Measurements from ENCODE around the gene PSME1. TPM values are rescaled to one million over a fixed set of nuclear protein-coding genes. Genes with fewer than 3 reads are reported as not detected.

The PSME1 gene
- total and polyA plus RNA-seq, 7 donors, result 49.2 to 122 (median 92.6) TPM

DNA sequence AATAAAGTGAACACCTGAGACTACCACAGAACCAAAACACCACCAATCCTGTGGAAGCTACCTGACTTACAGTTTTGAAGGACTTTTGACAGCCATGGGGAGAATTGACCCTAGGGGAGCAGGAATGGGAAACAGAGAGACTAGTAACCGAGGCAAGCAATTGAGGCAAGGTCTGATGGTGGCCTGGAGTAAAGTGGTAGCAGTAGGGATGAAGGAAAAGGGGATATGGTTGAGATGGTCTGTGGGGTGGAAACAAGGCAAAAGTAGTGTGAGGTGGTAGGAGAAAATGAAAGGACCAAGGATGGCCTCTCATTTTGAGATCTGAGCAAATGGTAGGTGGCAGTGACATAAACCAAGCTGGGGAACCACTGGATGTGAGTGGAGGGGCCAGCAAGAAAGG, 20.8 kb downstream of the PSME1 start:
- Histone ChIP-seq H3K36me3 (ENCODE audit: insufficient read depth in 1 of 2, low read depth in 1 of 2) (peaks cover 3 to 80% of the 10 kb centered on the region in 2 donors), H3K4me1 (peaks cover 12% of the 10 kb centered on the region), H3K9me3 (no peaks in the 10 kb centered on the region), H3K4me3 (no peak overlapping the region), H3K27me3 (ENCODE audit: insufficient read depth in 3 of 3, low read length in 2 of 3) (no peaks in the 10 kb centered on the region), H3K27ac (no peak overlapping the region)
- 89 to 93% (median 91%) methylated on average over 1 of the region's 1 CpG for WGBS, 3 donors
- TF ChIP-seq, protein P1, sequence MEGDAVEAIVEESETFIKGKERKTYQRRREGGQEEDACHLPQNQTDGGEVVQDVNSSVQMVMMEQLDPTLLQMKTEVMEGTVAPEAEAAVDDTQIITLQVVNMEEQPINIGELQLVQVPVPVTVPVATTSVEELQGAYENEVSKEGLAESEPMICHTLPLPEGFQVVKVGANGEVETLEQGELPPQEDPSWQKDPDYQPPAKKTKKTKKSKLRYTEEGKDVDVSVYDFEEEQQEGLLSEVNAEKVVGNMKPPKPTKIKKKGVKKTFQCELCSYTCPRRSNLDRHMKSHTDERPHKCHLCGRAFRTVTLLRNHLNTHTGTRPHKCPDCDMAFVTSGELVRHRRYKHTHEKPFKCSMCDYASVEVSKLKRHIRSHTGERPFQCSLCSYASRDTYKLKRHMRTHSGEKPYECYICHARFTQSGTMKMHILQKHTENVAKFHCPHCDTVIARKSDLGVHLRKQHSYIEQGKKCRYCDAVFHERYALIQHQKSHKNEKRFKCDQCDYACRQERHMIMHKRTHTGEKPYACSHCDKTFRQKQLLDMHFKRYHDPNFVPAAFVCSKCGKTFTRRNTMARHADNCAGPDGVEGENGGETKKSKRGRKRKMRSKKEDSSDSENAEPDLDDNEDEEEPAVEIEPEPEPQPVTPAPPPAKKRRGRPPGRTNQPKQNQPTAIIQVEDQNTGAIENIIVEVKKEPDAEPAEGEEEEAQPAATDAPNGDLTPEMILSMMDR (IDR thresholded peaks at IDR 0.05), result no peak
- no peak for DNase-seq
- intact Hi-C loops (cut with DNase I), result no loop called here
- ATAC-seq, result no peak

DNA sequence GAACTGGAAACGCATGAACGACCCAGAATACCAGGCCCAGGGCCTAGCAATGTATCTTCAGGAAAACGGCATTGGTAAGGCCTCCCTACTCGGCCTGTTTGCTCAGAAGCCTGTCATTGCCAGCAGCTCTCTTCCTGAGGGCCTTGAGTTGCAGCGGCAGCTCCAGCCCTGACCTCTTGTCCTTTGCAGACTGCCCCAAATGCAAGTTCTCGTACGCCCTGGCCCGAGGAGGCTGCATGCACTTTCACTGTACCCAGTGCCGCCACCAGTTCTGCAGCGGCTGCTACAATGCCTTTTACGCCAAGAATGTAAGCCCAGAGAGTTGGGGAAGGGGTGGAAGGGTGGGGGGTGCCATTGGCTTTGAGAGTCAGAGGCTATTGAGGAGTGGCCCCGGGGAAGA, 21.3 kb downstream of the PSME1 start:
- Histone ChIP-seq H3K27me3 (ENCODE audit: insufficient read depth in 3 of 3, low read length in 2 of 3) (no peaks in the 10 kb centered on the region), H3K27ac (no peak overlapping the region), H3K9me3 (no peaks in the 10 kb centered on the region), H3K4me1 (peaks cover 16% of the 10 kb centered on the region), H3K4me3 (no peak overlapping the region), H3K36me3 (ENCODE audit: insufficient read depth in 1 of 2, low read depth in 1 of 2) (peaks cover 3 to 75% of the 10 kb centered on the region in 2 donors)
- DNase-seq, result peak in 1 of 2 donors; percentile 16
- 90 to 93% (median 92%) methylated on average over 12 of the region's 12 CpGs for WGBS, 3 donors
- TF ChIP-seq, protein P1 (IDR thresholded peaks at IDR 0.05), result no peak
- ATAC-seq, result no peak
- intact Hi-C loops (cut with DNase I), result no loop called here

DNA sequence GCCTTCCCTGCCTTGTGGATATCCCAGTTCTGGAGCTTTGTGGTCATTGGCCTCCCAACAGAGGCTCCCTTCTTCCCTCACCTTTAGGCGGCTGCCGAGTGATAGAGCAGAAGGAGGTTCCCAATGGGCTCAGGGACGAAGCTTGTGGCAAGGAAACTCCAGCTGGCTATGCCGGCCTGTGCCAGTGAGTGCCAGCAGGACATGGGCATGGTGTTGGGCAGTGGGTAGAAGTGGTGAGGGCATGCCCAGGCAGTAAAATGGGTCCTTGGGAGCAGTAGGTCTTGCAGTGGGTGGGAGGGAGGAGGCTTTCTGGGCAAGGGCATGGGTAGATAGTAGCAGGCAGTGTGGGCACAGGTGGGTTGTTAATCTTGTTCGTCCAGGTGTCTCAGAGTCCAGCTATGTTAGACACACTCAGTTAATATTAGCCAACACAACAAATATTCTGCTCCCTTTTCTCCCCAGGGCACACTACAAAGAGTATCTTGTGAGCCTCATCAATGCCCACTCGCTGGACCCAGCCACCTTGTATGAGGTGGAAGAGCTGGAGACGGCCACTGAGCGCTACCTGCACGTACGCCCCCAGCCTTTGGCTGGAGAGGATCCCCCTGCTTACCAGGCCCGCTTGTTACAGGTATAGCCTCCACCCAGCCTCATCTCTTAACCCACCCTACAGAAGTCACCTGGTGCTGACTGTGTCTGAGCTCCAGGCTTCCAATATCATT, 23.9 kb downstream of the PSME1 start:
- 81 to 93% (median 81%) methylated on average over 11 of the region's 11 CpGs for WGBS, 3 donors
- H3K27me3 ChIP-seq (ENCODE audit: insufficient read depth in 3 of 3, low read length in 2 of 3), result no peaks in the 10 kb centered on the region
- H3K4me3 ChIP-seq, result no peak overlapping the region
- TF ChIP-seq, protein P1 (IDR thresholded peaks at IDR 0.05), result no peak
- H3K36me3 ChIP-seq (ENCODE audit: insufficient read depth in 1 of 2, low read depth in 1 of 2), result peaks cover 6 to 75% of the 10 kb centered on the region in 2 donors
- no peaks in the 10 kb centered on the region for H3K9me3 ChIP-seq
- no peak for ATAC-seq
- peaks cover 19% of the 10 kb centered on the region for H3K4me1 ChIP-seq
- no peak overlapping the region for H3K27ac ChIP-seq
- intact Hi-C loops (cut with DNase I), result loop anchor here in 1 of 2 donors (2.0 kb wide), 2 partner anchors 51 to 101 kb away; no protein-coding TSS in a partner anchor
- DNase-seq, result peak in 1 of 2 donors; percentile 47

DNA sequence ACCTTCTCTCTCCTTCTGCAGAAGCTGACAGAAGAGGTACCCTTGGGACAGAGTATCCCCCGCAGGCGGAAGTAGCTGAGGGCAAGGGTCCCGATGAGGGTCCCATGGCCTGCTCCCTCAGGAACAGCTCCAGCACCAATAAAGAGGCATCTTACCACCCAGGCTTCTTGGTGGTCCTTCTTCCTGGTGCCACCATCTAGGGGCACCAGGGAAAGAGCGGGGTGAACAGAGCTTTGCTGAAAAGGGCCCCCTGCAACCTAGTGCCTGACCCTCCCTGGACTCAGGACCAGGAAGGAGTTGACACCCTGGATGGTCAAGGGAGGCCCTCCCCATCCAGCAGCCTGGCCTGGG, 24.5 kb downstream of the PSME1 start:
- Histone ChIP-seq H3K36me3 (ENCODE audit: insufficient read depth in 1 of 2, low read depth in 1 of 2) (peaks cover 5 to 75% of the 10 kb centered on the region in 2 donors), H3K27ac (peak overlapping the region; percentile 86), H3K9me3 (no peaks in the 10 kb centered on the region), H3K4me3 (no peak overlapping the region), H3K27me3 (ENCODE audit: insufficient read depth in 3 of 3, low read length in 2 of 3) (no peaks in the 10 kb centered on the region), H3K4me1 (peaks cover 19% of the 10 kb centered on the region)
- TF ChIP-seq, protein P1 (IDR thresholded peaks at IDR 0.05), result no peak
- ATAC-seq, result peak in 2 of 4 donors; percentile 6 to 7
- peak in 1 of 2 donors; percentile 37 for DNase-seq
- WGBS, 3 donors, result 83 to 87% (median 84%) methylated on average over 4 of the region's 4 CpGs
- intact Hi-C loops (cut with DNase I), result loop anchor here in 1 of 2 donors (2.0 kb wide), 2 partner anchors 52 to 102 kb away; no protein-coding TSS in a partner anchor

All from psoas muscle (tissue), 8 donors.